Body of pancreas (tissue), 4 donors: ENCODE data around the gene MPC1. TPM values are rescaled to one million over a fixed set of nuclear protein-coding genes. Genes with fewer than 3 reads are reported as not detected.
"Not testable (repeated sequence)": the region's sequence is repeated elsewhere in the genome, so short reads cannot be mapped to it uniquely, and the experiment has no call there.

Experiments used
- ATAC-seq: fragments of 150-250 bp; one replicate; pipeline ENCODE4 v1.9.1; 2016
- DNase-seq, 4 donors: peaks; one replicate each; pipeline ENCODE4 v3.0.0-alpha.2; 2019
- H3K27ac ChIP-seq, 4 donors: fragments of 200-600 bp; sonication (generic); 1 replicate in 3 of 4; 2 replicates in 1 of 4; pipeline versions ENCODE4 v1.5.1 to v1.6.1; 2016 to 2019; ENCODE audit warnings: mild to moderate bottlenecking in 1 of 4, mixed read lengths in 1 of 4, moderate library complexity in 1 of 4
- H3K27me3 ChIP-seq, 2 donors: fragments of 200-600 bp; sonication (generic); one replicate each; pipeline ENCODE4 v1.6.0; 2016; ENCODE audit warnings: mild to moderate bottlenecking in 1 of 2
- H3K36me3 ChIP-seq, 2 donors: fragments of 200-600 bp; sonication (generic); replicated peaks in 1 of 2; 2 replicates each; pipeline ENCODE4 v1.5.1; 2016; ENCODE audit warnings: low read depth in 2 of 2; ENCODE audit not compliant: insufficient read depth in 1 of 2
- H3K4me1 ChIP-seq: fragments of 200-600 bp; sonication (generic); one replicate; pipeline ENCODE4 v1.6.0; 2016
- H3K4me3 ChIP-seq, 2 donors: fragments of 200-600 bp; sonication (generic); 1 replicate in 1 of 2; 2 replicates in 1 of 2; pipeline ENCODE4 v1.5.1; 2016 to 2019
- H3K9me3 ChIP-seq, 3 donors: fragments of 200-600 bp; sonication (generic); 1 replicate in 2 of 3; 2 replicates in 1 of 3; pipeline ENCODE4 v1.5.1; 2016
- POLR2A ChIP-seq, 3 donors: fragments of 450-650 bp; IDR thresholded peaks; one replicate each; pipeline ENCODE4 v1.6.1; 2016; ENCODE audit warnings: antibody characterized with exemption in 3 of 3, mild to moderate bottlenecking in 2 of 3
- WGBS, 2 donors: methylation state at CpG; one replicate each; pipeline ENCODE4 v1.1.5; 2017; 5-methylcytosine and 5-hydroxymethylcytosine counted together
- intact Hi-C: fragments of 100-400 bp; cut with DNase I; formaldehyde crosslinking; loops from one replicate; pipeline ENCODE4 v1.15.1; 2023
- total RNA-seq, 2 donors: library from RNA; depleted of rRNA; stranded (reverse); fragments of >200 nt; gene quantifications; one replicate each; pipeline ENCODE4 v1.1.0, GENCODE V29; 2016
- TF ChIP-seq, protein P1 (sequence below), 7 experiments: fragments of 450-650 bp in 4 of 7; fragments of 200-600 bp in 3 of 7; sonication (generic) in 3 of 7; IDR thresholded peaks; one replicate each; pipeline ENCODE4 v1.5.1; 2016 to 2019; ENCODE audit warnings: antibody characterized with exemption in 7 of 7

MPC1 gene
- total RNA-seq, 2 donors from 2014 or later = 20.8 to 25.4 TPM

DNA sequence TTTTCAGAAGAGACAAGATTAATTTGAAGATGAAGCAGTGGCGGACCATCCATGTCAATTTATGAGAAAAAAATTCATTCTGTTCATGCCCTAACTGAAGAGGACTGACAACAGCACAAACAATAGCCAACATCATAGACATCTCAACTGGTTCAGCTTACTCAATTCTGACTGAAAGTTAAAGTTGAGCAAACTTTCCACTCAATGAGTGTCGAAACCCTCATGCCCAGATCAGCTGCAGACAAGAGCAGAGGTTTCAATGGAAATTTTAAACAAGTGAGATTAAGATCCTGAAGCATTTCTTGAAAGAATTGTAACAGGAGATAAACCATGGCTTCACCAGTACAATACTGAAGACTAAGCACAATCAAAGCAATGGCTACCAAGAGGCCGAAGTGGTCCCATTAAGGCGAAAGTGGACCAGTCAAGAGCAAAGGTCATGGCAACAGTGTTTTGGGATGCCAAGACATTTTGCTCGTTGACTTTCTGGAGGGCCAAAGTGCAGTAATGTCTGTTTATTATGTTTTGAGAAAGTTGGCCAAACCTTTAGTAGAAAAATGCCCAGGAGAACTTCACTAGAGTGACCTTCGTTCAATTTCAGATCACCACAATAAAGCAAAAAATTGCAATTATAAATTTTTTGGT, 34.3 kb downstream of the MPC1 start:
- H3K27me3 ChIP-seq = no peaks in the 10 kb centered on the region
- no peak for ATAC-seq
- DNase-seq = no peak
- TF ChIP-seq, protein P1, sequence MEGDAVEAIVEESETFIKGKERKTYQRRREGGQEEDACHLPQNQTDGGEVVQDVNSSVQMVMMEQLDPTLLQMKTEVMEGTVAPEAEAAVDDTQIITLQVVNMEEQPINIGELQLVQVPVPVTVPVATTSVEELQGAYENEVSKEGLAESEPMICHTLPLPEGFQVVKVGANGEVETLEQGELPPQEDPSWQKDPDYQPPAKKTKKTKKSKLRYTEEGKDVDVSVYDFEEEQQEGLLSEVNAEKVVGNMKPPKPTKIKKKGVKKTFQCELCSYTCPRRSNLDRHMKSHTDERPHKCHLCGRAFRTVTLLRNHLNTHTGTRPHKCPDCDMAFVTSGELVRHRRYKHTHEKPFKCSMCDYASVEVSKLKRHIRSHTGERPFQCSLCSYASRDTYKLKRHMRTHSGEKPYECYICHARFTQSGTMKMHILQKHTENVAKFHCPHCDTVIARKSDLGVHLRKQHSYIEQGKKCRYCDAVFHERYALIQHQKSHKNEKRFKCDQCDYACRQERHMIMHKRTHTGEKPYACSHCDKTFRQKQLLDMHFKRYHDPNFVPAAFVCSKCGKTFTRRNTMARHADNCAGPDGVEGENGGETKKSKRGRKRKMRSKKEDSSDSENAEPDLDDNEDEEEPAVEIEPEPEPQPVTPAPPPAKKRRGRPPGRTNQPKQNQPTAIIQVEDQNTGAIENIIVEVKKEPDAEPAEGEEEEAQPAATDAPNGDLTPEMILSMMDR (IDR thresholded peaks at IDR 0.05) = no peak
- TF ChIP-seq POLR2A (IDR thresholded peaks at IDR 0.05) = no peak
- H3K9me3 ChIP-seq = no peaks in the 10 kb centered on the region
- H3K4me1 ChIP-seq = peaks cover 8% of the 10 kb centered on the region
- WGBS, 2 donors = 78 to 82% methylated on average over 6 of the region's 6 CpGs
- H3K4me3 ChIP-seq = no peak overlapping the region
- no peaks in the 10 kb centered on the region for H3K36me3 ChIP-seq
- intact Hi-C loops = no loop called here
- no peak overlapping the region for H3K27ac ChIP-seq

DNA sequence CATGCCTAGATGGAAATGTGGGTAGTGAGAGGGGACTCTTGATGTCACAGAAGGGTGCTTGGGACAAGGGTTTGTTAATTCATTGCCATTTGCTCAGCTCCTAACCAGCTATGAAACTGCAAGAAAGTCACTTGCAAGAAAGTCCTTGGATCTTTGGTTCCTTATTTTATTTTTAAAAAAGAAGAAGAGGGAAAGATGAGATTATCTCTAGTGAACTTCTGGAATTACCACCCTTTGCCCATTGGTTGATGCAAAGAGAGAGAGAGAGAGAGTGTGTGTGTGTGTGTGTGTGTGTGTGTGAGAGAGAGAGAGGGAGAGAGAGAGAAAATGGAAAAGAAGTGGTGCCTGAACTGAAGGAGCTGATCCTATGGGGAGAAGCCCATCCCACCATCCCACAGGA, 35.8 kb downstream of the MPC1 start:
- DNase-seq = no peak
- intact Hi-C loops = no loop called here
- no peak for ATAC-seq

DNA sequence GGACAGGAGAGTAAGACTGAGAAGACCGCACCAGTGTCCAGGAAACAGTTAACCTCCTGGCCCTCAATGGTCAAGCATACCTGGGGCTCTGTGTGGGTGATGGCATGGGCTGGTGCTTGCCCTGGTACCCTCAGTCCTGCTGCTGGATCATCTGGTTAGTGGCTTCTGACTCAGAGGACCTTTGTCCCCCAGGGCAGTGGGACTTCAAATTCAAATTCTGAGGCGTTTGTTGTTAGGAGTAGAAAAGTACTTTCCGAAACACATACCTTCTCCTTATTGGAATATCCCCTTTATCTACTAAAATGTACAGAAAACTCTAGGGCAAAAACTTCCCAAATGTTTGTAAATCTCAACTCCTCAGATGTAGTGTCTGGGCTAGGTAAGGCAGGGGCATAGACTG, 36.3 kb downstream of the MPC1 start:
- ATAC-seq (no peak), DNase-seq (no peak)
- Histone ChIP-seq H3K4me1 (peaks cover 11% of the 10 kb centered on the region), H3K27ac (no peak overlapping the region), H3K36me3 (no peaks in the 10 kb centered on the region), H3K27me3 (no peaks in the 10 kb centered on the region), H3K9me3 (no peaks in the 10 kb centered on the region), H3K4me3 (no peak overlapping the region)
- WGBS, 2 donors = 69 to 83% methylated on average over 3 of the region's 3 CpGs
- no peak for TF ChIP-seq POLR2A (IDR thresholded peaks at IDR 0.05)
- TF ChIP-seq, protein P1 (IDR thresholded peaks at IDR 0.05) = no peak
- intact Hi-C loops = no loop called here

More for the DNA sequence above, 35.8 kb downstream of the MPC1 start:
- Histone ChIP-seq H3K4me1 (peaks cover 11% of the 10 kb centered on the region), H3K36me3 (no peaks in the 10 kb centered on the region), H3K27ac (no peak overlapping the region), H3K27me3 (no peaks in the 10 kb centered on the region), H3K4me3 (no peak overlapping the region), H3K9me3 (no peaks in the 10 kb centered on the region)
- TF ChIP-seq, protein P1 (IDR thresholded peaks at IDR 0.05) = no peak

DNA sequence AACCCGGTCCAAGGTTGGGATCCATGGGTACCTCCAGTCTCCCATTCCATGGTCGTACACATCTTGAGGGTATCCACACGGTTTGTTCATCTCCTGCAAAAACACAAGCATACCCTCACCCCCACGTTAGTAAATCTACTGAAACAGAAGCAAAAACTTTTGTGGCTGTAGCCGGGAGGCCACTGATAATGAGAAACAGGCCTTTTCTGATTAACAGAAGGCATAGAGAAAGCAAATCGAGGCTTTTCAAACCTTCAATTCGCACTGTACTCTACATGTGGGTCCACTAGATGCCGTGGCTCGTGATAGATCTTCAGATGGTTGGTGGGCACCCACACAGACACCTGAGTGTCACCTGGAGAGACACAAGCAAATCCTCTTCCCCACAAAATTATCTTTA, 37.1 kb downstream of the MPC1 start:
- H3K27me3 ChIP-seq, H3K27ac ChIP-seq, DNase-seq, H3K9me3 ChIP-seq, H3K36me3 ChIP-seq, H3K4me3 ChIP-seq, intact Hi-C loops, ATAC-seq: not testable (repeated sequence)
- peaks cover 18% of the 10 kb centered on the region for H3K4me1 ChIP-seq
- 76% methylated on average over 9 of the region's 9 CpGs for WGBS, 2 donors

DNA sequence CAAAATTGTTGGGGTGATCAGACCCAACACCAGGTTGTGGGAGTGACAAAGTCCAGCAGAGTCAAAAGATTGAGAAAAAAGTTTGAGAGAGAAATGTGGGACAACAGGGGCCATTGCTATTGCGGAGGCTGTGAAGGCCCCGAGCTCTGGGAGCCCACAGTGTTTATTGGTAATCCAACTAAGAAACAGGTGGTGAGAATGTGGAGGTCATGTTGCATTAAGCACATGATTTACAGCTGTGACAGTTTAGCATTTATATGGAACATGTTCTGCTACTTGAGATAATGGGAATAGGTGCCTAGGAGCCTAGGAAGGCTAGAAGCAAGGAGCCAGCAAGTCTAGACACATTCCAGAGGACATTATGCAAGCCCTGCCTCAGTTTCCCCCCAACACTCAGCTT, 37.8 kb downstream of the MPC1 start:
- DNase-seq, H3K4me3 ChIP-seq, intact Hi-C loops, ATAC-seq, H3K27me3 ChIP-seq, H3K9me3 ChIP-seq, H3K27ac ChIP-seq, H3K36me3 ChIP-seq: not testable (repeated sequence)
- H3K4me1 ChIP-seq = peaks cover 25% of the 10 kb centered on the region
- 95 to 100% methylated on average over 2 of the region's 2 CpGs for WGBS, 2 donors

DNA sequence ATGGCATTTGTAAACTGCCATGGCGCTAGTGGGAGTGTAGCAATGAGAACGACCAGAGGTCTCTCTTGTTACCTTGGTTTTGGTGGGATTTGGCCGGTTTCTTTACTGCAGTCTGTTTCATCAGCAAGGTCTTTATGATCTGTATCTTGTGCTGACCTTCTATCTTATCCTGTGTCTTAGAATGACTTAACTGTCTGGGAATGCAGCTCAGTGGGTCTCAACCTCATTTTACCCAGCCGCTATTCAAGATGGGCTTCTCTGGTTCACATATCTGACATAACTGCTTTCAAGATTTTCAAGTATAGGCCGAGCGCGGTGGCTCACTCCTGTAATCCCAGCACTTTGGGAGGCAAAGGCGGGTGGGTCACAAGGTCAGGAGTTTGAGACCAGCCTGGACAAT, 38.5 kb downstream of the MPC1 start:
- Histone ChIP-seq H3K27me3 (no peaks in the 10 kb centered on the region), H3K9me3 (no peaks in the 10 kb centered on the region), H3K27ac (no peak overlapping the region), H3K4me3 (no peak overlapping the region), H3K36me3 (no peaks in the 10 kb centered on the region), H3K4me1 (peaks cover 32% of the 10 kb centered on the region)
- TF ChIP-seq, protein P1 (IDR thresholded peaks at IDR 0.05) = no peak
- no peak for TF ChIP-seq POLR2A (IDR thresholded peaks at IDR 0.05)
- DNase-seq (no peak), ATAC-seq (no peak)
- intact Hi-C loops = no loop called here
- WGBS, 2 donors = 95 to 98% methylated on average over 8 of the region's 8 CpGs
